ENCODE results near the gene EVC2. TPM values are rescaled to one million over a fixed set of nuclear protein-coding genes. Genes with fewer than 3 reads are reported as not detected.

Gene EVC2
- total and polyA plus RNA-seq, 12 donors: 0.66 to 3.4 (median 1.7) TPM

- Histone ChIP-seq H3K27me3 (no peaks in the 10 kb centered on the region), H3K4me3 (no peak overlapping the region), H3K27ac (no peak overlapping the region), H3K36me3 (replicated peaks in 1 of 2) (no peaks in the 10 kb centered on the region), H3K9me3 (replicated peaks in 1 of 3) (no peaks in the 10 kb centered on the region), H3K4me1 (replicated peaks in 1 of 2) (no peaks in the 10 kb centered on the region)
- WGBS, 4 donors: 82 to 92% (median 86%) methylated on average over 5 of the region's 5 CpGs
- DNase-seq: no peak
- TF ChIP-seq CTCF (IDR thresholded peaks at IDR 0.05): no peak
- no peak for TF ChIP-seq POLR2A (IDR thresholded peaks at IDR 0.05)
- intact Hi-C loops (cut with DNase I): no loop called here
Observed at GRCh38 chr4:5700459-5700858, 7.9 kb downstream of the EVC2 start.

- intact Hi-C loops (cut with DNase I): no loop called here
- WGBS, 4 donors: 90 to 95% (median 92%) methylated on average over 8 to 11 of the region's 11 CpGs
- TF ChIP-seq CTCF (IDR thresholded peaks at IDR 0.05) (no peak), POLR2A (IDR thresholded peaks at IDR 0.05) (no peak)
- Histone ChIP-seq H3K27me3 (no peaks in the 10 kb centered on the region), H3K9me3 (replicated peaks in 1 of 3) (no peaks in the 10 kb centered on the region), H3K4me3 (no peak overlapping the region), H3K4me1 (replicated peaks in 1 of 2) (no peaks in the 10 kb centered on the region), H3K27ac (no peak overlapping the region), H3K36me3 (replicated peaks in 1 of 2) (no peaks in the 10 kb centered on the region)
- DNase-seq: no peak
Observed at GRCh38 chr4:5696341-5696740, 12.0 kb downstream of the EVC2 start.

- no peak overlapping the region for H3K4me3 ChIP-seq
- intact Hi-C loops (cut with DNase I): no loop called here
Observed at GRCh38 chr4:5693871-5694270, 14.5 kb downstream of the EVC2 start.

GRCh38 chr4:5691491-5692132 is 16.7 kb downstream of the EVC2 start:
- WGBS, 4 donors: 73 to 82% (median 78%) methylated on average over 7 of the region's 7 CpGs
- no peak for DNase-seq
- intact Hi-C loops (cut with DNase I): no loop called here
- Histone ChIP-seq H3K36me3 (replicated peaks in 1 of 2) (no peaks in the 10 kb centered on the region), H3K4me1 (replicated peaks in 1 of 2) (no peaks in the 10 kb centered on the region), H3K4me3 (no peak overlapping the region), H3K9me3 (replicated peaks in 1 of 3) (no peaks in the 10 kb centered on the region), H3K27ac (no peak overlapping the region), H3K27me3 (no peaks in the 10 kb centered on the region)
- TF ChIP-seq POLR2A (IDR thresholded peaks at IDR 0.05) (no peak), CTCF (IDR thresholded peaks at IDR 0.05) (no peak)

More at GRCh38 chr4:5693871-5694270, 14.5 kb downstream of the EVC2 start:
- no peak overlapping the region for H3K27ac ChIP-seq
- DNase-seq: no peak
- H3K9me3 ChIP-seq (replicated peaks in 1 of 3): no peaks in the 10 kb centered on the region
- 81 to 90% (median 86%) methylated on average over 4 of the region's 4 CpGs for WGBS, 4 donors
- TF ChIP-seq CTCF (IDR thresholded peaks at IDR 0.05) (no peak), POLR2A (IDR thresholded peaks at IDR 0.05) (no peak)
- H3K36me3 ChIP-seq (replicated peaks in 1 of 2): no peaks in the 10 kb centered on the region
- no peaks in the 10 kb centered on the region for H3K4me1 ChIP-seq (replicated peaks in 1 of 2)
- no peaks in the 10 kb centered on the region for H3K27me3 ChIP-seq
